Muscle of back (tissue), 11 donors: ENCODE data around the gene COL6A2. TPM values are rescaled to one million over a fixed set of nuclear protein-coding genes. Genes with fewer than 3 reads are reported as not detected.
"Not testable (repeated sequence)": the region's sequence is repeated elsewhere in the genome, so short reads cannot be mapped to it uniquely, and the experiment has no call there.

Experiments used
- DNase-seq, 3 donors: peaks; one replicate each; pipeline versions ENCODE4 v3.0.0 to v3.0.0-alpha.2; 2013
- polyA plus RNA-seq, 10 donors: library from polyadenylated mRNA; unstranded; fragments of 120-200 nt; gene quantifications; one replicate each; pipeline ENCODE4 v1.2.1, GENCODE V29; 2013; ENCODE audit not compliant: insufficient read length in 10 of 10

Gene COL6A2
- polyA plus RNA-seq, 10 donors = 464 to 978 (median 662) TPM

GRCh38 chr21:46168659-46169386, 70.9 kb downstream of the COL6A2 start:
- DNase-seq = no peak

GRCh38 chr21:46170436-46171193, 72.7 kb downstream of the COL6A2 start:
- DNase-seq = not testable (repeated sequence)

DNA sequence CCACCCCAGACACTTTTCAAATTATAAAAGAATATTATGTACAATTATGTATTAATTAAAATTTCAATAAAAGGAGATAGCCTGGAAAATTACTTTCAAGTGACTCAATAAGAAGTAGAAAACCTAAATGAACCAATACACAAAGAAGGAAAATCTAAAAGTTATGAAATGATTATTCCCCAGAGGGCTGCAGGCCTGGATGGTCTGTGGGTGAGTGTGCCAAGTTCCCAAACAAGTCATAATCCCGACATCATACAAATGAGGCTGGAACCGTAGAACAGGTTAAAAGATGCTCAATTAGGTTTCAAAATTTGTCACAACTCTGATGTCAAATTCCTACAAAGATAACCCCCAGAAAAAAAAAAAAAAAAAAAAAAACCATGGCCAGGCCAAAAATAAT, 73.7 kb downstream of the COL6A2 start:
- no peak for DNase-seq

GRCh38 chr21:46171996-46172862, 74.3 kb downstream of the COL6A2 start:
- no peak for DNase-seq

- no peak for DNase-seq
These were observed 75.1 kb downstream of the COL6A2 start for GRCh38 chr21:46172863-46173528.

DNA sequence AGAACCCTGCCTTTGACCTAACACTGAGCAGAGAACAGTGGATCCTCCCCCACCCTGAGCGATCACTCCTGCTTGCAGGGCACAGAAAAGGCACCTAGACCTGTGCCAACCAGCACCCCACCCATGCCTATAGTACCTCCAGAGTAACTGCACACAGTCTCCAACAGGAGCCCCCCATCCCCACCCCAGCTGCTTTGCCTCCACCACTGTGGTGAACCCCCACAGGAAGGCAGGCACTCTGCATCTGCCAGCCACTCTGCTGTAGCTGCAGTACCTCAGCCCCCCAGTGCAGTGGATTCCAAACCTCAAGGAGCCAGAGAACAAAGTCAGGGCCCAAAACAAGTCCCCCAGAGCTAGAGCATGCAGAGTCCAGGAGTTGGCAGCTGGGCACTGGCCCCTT, 75.7 kb downstream of the COL6A2 start:
- no peak for DNase-seq

GRCh38 chr21:46176443-46177129, 78.7 kb downstream of the COL6A2 start:
- not testable (repeated sequence) for DNase-seq

DNA sequence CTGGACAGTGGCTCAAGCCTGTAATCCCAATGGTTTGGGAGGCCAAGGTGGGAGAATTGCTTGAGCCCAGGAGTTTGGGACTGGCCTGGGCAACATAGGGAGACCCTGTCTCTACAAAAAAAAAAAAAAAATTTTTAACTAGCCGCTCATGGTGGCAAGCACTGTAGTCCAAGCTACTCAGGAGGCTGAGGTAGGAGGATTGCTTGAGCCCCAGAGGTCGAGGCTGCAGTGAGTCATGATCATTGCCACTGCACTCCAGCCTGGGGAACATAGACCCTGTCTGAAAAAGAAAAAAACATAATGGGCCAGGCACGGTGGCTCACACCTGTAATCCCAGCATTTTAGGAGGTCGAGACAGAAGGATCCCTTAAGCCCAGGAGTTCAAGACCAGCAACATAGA, 81.0 kb downstream of the COL6A2 start:
- no peak for DNase-seq

Other genes starting within 250 kb of the COL6A2 start
- 100 to 1,000 TPM; 338 to 664 (median 502) TPM for gene COL6A1, start 116.3 kb upstream of the COL6A2 start, polyA plus RNA-seq
- gene FTCD, start 57.5 kb downstream of the COL6A2 start, polyA plus RNA-seq = 1 to 10 TPM in 5 of 10 donors, under 1 TPM in 5; 0.35 to 2.5 (median 0.97) TPM
- 10 to 100 TPM in 7 of 10 donors, 1 to 10 TPM in 3; 4.2 to 14.9 (median 10.8) TPM for gene SPATC1L, start 86.3 kb downstream of the COL6A2 start, polyA plus RNA-seq
- 10 to 100 TPM; 22.0 to 47.1 (median 35.1) TPM for gene LSS, start 130.7 kb downstream of the COL6A2 start, polyA plus RNA-seq
- 10 to 100 TPM; 45.4 to 67.2 (median 58.4) TPM for gene MCM3AP, start 187.5 kb downstream of the COL6A2 start, polyA plus RNA-seq
- 10 to 100 TPM in 9 of 10 donors, 1 to 10 TPM in 1; 9.4 to 26.0 (median 17.4) TPM for gene YBEY, start 188.2 kb downstream of the COL6A2 start, polyA plus RNA-seq
- 10 to 100 TPM in 1 of 10 donors, 1 to 10 TPM in 9; 4.3 to 10.6 (median 6.3) TPM for gene C21orf58, start 225.8 kb downstream of the COL6A2 start, polyA plus RNA-seq
- gene PCNT, start 226.0 kb downstream of the COL6A2 start, polyA plus RNA-seq = 10 to 100 TPM; 41.2 to 83.0 (median 53.0) TPM